Activated CD4-positive, alpha-beta T cell treated with anti-CD3 and anti-CD28 coated beads, Interleukin-2, amount 10 ng/mL, durations not matched to agents 24 days and 14 days (primary cell): ENCODE results near the gene SPDYC. TPM values are rescaled to one million over a fixed set of nuclear protein-coding genes. Genes with fewer than 3 reads are reported as not detected.

ENCODE experiments used
- DNase-seq: peaks from one replicate; pipeline ENCODE4 v3.0.0; 2022
- H3K27ac Mint-ChIP-seq: one replicate; pipeline ENCODE4 v1.8.0; 2022; ENCODE audit warnings: mild to moderate bottlenecking, mixed read lengths
- H3K27me3 Mint-ChIP-seq: one replicate; pipeline ENCODE4 v1.8.0; 2022; ENCODE audit warnings: mixed read lengths
- H3K36me3 Mint-ChIP-seq: one replicate; pipeline ENCODE4 v1.8.0; 2022; ENCODE audit warnings: low read depth, mild to moderate bottlenecking, mixed read lengths
- H3K4me1 Mint-ChIP-seq: one replicate; pipeline ENCODE4 v1.8.0; 2021; ENCODE audit warnings: mixed read lengths
- H3K4me3 Mint-ChIP-seq: one replicate; pipeline ENCODE4 v1.8.0; 2022; ENCODE audit warnings: mild to moderate bottlenecking, moderate library complexity, mixed read lengths
- H3K9me3 Mint-ChIP-seq: one replicate; pipeline ENCODE4 v1.8.0; 2021; ENCODE audit warnings: mixed read lengths
- intact Hi-C: fragments of 100-400 bp; cut with micrococcal nuclease; formaldehyde crosslinking; loops from one replicate; pipeline ENCODE4 v1.15.1; 2023
- total RNA-seq: library from RNA; stranded (reverse); gene quantifications from 2 replicates; pipeline ENCODE4 v1.2.3, GENCODE V29; 2022

Gene SPDYC
- total RNA-seq, 1 donor from 2014 or later: not detected

GRCh38 chr11:65209711-65210360 lies 39.8 kb downstream of the SPDYC start:
- Mint-ChIP-seq H3K27ac (no peak overlapping the region), H3K4me3 (no peak overlapping the region), H3K9me3 (no peaks in the 10 kb centered on the region), H3K27me3 (no peaks in the 10 kb centered on the region), H3K36me3 (peaks cover 25% of the 10 kb centered on the region), H3K4me1 (peaks cover 11% of the 10 kb centered on the region)
- intact Hi-C loops: no loop called here
- no peak for DNase-seq

- DNase-seq: no peak
- H3K4me1 Mint-ChIP-seq: peaks cover 12% of the 10 kb centered on the region
- intact Hi-C loops: no loop called here
- H3K27me3 Mint-ChIP-seq: no peaks in the 10 kb centered on the region
- peaks cover 1% of the 10 kb centered on the region for H3K9me3 Mint-ChIP-seq
- no peak overlapping the region for H3K27ac Mint-ChIP-seq
- no peak overlapping the region for H3K4me3 Mint-ChIP-seq
- H3K36me3 Mint-ChIP-seq: peaks cover 23% of the 10 kb centered on the region
Measured at GRCh38 chr11:65210361-65210731, 40.3 kb downstream of the SPDYC start.

- Mint-ChIP-seq H3K4me1 (peaks cover 16% of the 10 kb centered on the region), H3K27ac (no peak overlapping the region), H3K27me3 (peaks cover 3% of the 10 kb centered on the region), H3K36me3 (peaks cover 23% of the 10 kb centered on the region), H3K4me3 (no peak overlapping the region), H3K9me3 (peaks cover 5% of the 10 kb centered on the region)
- DNase-seq: no peak
- intact Hi-C loops: no loop called here
Measured at GRCh38 chr11:65210748-65211147, 40.7 kb downstream of the SPDYC start.

- intact Hi-C loops: no loop called here
- Mint-ChIP-seq H3K27me3 (peaks cover 6% of the 10 kb centered on the region), H3K4me3 (no peak overlapping the region), H3K27ac (no peak overlapping the region), H3K9me3 (peaks cover 6% of the 10 kb centered on the region), H3K4me1 (peaks cover 20% of the 10 kb centered on the region), H3K36me3 (peaks cover 24% of the 10 kb centered on the region)
- no peak for DNase-seq
Measured at GRCh38 chr11:65211293-65212105, 41.5 kb downstream of the SPDYC start.

GRCh38 chr11:65212226-65212801 lies 42.3 kb downstream of the SPDYC start:
- Mint-ChIP-seq H3K4me3 (no peak overlapping the region), H3K9me3 (peaks cover 6% of the 10 kb centered on the region), H3K4me1 (peaks cover 20% of the 10 kb centered on the region), H3K27ac (no peak overlapping the region), H3K36me3 (peaks cover 20% of the 10 kb centered on the region), H3K27me3 (peaks cover 6% of the 10 kb centered on the region)
- no peak for DNase-seq
- intact Hi-C loops: no loop called here

- Mint-ChIP-seq H3K27ac (peak overlapping the region; percentile 13), H3K4me1 (peaks cover 20% of the 10 kb centered on the region), H3K27me3 (peaks cover 6% of the 10 kb centered on the region), H3K36me3 (peaks cover 20% of the 10 kb centered on the region), H3K9me3 (peaks cover 6% of the 10 kb centered on the region), H3K4me3 (no peak overlapping the region)
- DNase-seq: no peak
- intact Hi-C loops: no loop called here
Measured at GRCh38 chr11:65213322-65214211, 43.5 kb downstream of the SPDYC start.

GRCh38 chr11:65214212-65214845 lies 44.3 kb downstream of the SPDYC start:
- Mint-ChIP-seq H3K27ac (peak overlapping the region; percentile 64), H3K4me3 (no peak overlapping the region), H3K27me3 (peaks cover 6% of the 10 kb centered on the region), H3K4me1 (peaks cover 16% of the 10 kb centered on the region), H3K36me3 (peaks cover 16% of the 10 kb centered on the region), H3K9me3 (peaks cover 6% of the 10 kb centered on the region)
- no peak for DNase-seq
- intact Hi-C loops: no loop called here

- peak; percentile 58 for DNase-seq
Measured at GRCh38 chr11:65215441-65216076, 45.5 kb downstream of the SPDYC start.

GRCh38 chr11:65216830-65217229 lies 46.8 kb downstream of the SPDYC start:
- Mint-ChIP-seq H3K27me3 (peaks cover 6% of the 10 kb centered on the region), H3K36me3 (peaks cover 8% of the 10 kb centered on the region), H3K9me3 (peaks cover 6% of the 10 kb centered on the region), H3K4me3 (no peak overlapping the region), H3K27ac (peak overlapping the region; percentile 74), H3K4me1 (peaks cover 21% of the 10 kb centered on the region)
- intact Hi-C loops: no loop called here
- DNase-seq: no peak

More at GRCh38 chr11:65215441-65216076, 45.5 kb downstream of the SPDYC start:
- Mint-ChIP-seq H3K4me1 (peaks cover 21% of the 10 kb centered on the region), H3K9me3 (peaks cover 6% of the 10 kb centered on the region), H3K36me3 (peaks cover 15% of the 10 kb centered on the region), H3K27ac (peak overlapping the region; percentile 97), H3K4me3 (peak overlapping the region; percentile 71), H3K27me3 (peaks cover 6% of the 10 kb centered on the region)
- intact Hi-C loops: no loop called here

- Mint-ChIP-seq H3K27me3 (peaks cover 6% of the 10 kb centered on the region), H3K4me1 (peaks cover 21% of the 10 kb centered on the region), H3K36me3 (peaks cover 8% of the 10 kb centered on the region), H3K4me3 (no peak overlapping the region), H3K9me3 (peaks cover 6% of the 10 kb centered on the region), H3K27ac (peak overlapping the region; percentile 74)
- intact Hi-C loops: no loop called here
- DNase-seq: no peak
Measured at GRCh38 chr11:65217441-65218423, 47.7 kb downstream of the SPDYC start.

GRCh38 chr11:65218446-65218845 lies 48.4 kb downstream of the SPDYC start:
- no peak for DNase-seq
- H3K36me3 Mint-ChIP-seq: peaks cover 8% of the 10 kb centered on the region
- H3K9me3 Mint-ChIP-seq: peaks cover 6% of the 10 kb centered on the region
- peaks cover 6% of the 10 kb centered on the region for H3K27me3 Mint-ChIP-seq
- intact Hi-C loops: no loop called here
- no peak overlapping the region for H3K4me3 Mint-ChIP-seq
- peaks cover 19% of the 10 kb centered on the region for H3K4me1 Mint-ChIP-seq
- H3K27ac Mint-ChIP-seq: no peak overlapping the region

- H3K4me3 Mint-ChIP-seq: no peak overlapping the region
- no peak overlapping the region for H3K27ac Mint-ChIP-seq
- H3K27me3 Mint-ChIP-seq: peaks cover 9% of the 10 kb centered on the region
- DNase-seq: no peak
- intact Hi-C loops: no loop called here
- H3K9me3 Mint-ChIP-seq: peaks cover 6% of the 10 kb centered on the region
- peaks cover 7% of the 10 kb centered on the region for H3K36me3 Mint-ChIP-seq
- peaks cover 16% of the 10 kb centered on the region for H3K4me1 Mint-ChIP-seq
Measured at GRCh38 chr11:65219930-65220213, 49.8 kb downstream of the SPDYC start.
